ENCODE data around the gene SIGMAR1.

SIGMAR1 gene

GRCh38 chr9:34637356-34638137 lies at the start of gene SIGMAR1:
TSS of gene SIGMAR1 (minus strand) at chr9:34637787. CDS start at chr9:34637697, 90 bp downstream.
- peak; percentile 78 for DNase-seq

GRCh38 chr9:34686732-34687131 lies 49.1 kb upstream of the SIGMAR1 start:
- DNase-seq = no peak

- no peak for DNase-seq
Measured at GRCh38 chr9:34686231-34686630, 48.6 kb upstream of the SIGMAR1 start.

GRCh38 chr9:34685591-34685990 lies 48.0 kb upstream of the SIGMAR1 start:
- DNase-seq = no peak

GRCh38 chr9:34684816-34685215 lies 47.2 kb upstream of the SIGMAR1 start:
- DNase-seq = no peak

GRCh38 chr9:34684145-34684544 lies 46.6 kb upstream of the SIGMAR1 start:
- DNase-seq = no peak

GRCh38 chr9:34675869-34676268 lies 38.3 kb upstream of the SIGMAR1 start:
- DNase-seq = no peak

GRCh38 chr9:34675048-34675714 lies 37.6 kb upstream of the SIGMAR1 start:
- peak; percentile 6 for DNase-seq

- no peak for DNase-seq
Measured at GRCh38 chr9:34674440-34674839, 36.9 kb upstream of the SIGMAR1 start.

- DNase-seq = no peak
Measured at GRCh38 chr9:34671307-34671706, 33.7 kb upstream of the SIGMAR1 start.

- no peak for DNase-seq
Measured at GRCh38 chr9:34669809-34670562, 32.4 kb upstream of the SIGMAR1 start.

GRCh38 chr9:34665381-34666250 lies 28.0 kb upstream of the SIGMAR1 start:
- peak; percentile 91 for DNase-seq

- DNase-seq = no peak
Measured at GRCh38 chr9:34665067-34665380, 27.4 kb upstream of the SIGMAR1 start.

- peak; percentile 7 for DNase-seq
Measured at GRCh38 chr9:34664281-34665066, 26.9 kb upstream of the SIGMAR1 start.

GRCh38 chr9:34663303-34663605 lies 25.7 kb upstream of the SIGMAR1 start:
- DNase-seq = no peak

GRCh38 chr9:34662526-34663302 lies 25.1 kb upstream of the SIGMAR1 start, which contains the start of gene CCL27:
TSS of gene CCL27 (minus strand) at chr9:34662657. CDS start at chr9:34662633, 24 bp downstream.
- no peak for DNase-seq

- DNase-seq = peak; percentile 5
Measured at GRCh38 chr9:34659592-34660253, 22.1 kb upstream of the SIGMAR1 start.

- DNase-seq = no peak
Measured at GRCh38 chr9:34658461-34658860, 20.9 kb upstream of the SIGMAR1 start.

GRCh38 chr9:34656992-34657391 lies 19.4 kb upstream of the SIGMAR1 start:
- no peak for DNase-seq

GRCh38 chr9:34655394-34655793 lies 17.8 kb upstream of the SIGMAR1 start:
- no peak for DNase-seq
